Measurements from ENCODE around the gene LNX2. TPM values are rescaled to one million over a fixed set of nuclear protein-coding genes. Genes with fewer than 3 reads are reported as not detected.

LNX2 gene
- total RNA-seq, 1 experiment from 2014 or later: 12.3 TPM

GRCh38 chr13:27599096-27599495 lies 21.2 kb downstream of the LNX2 start:
- POLR2A ChIA-PET: interaction anchor here (1.0 to 7.4 kb wide), 4 partner anchors 22 to 175 kb away, joined by 3 to 94 read pairs (median 4); partner anchors contain the start of genes GTF3A, LNX2 and POLR1D
- no peaks in the 10 kb centered on the region for H3K9me3 Mint-ChIP-seq (ENCODE audit: unreplicated experiment)

GRCh38 chr13:27595055-27595811 lies 25.1 kb downstream of the LNX2 start:
- peaks cover 9% of the 10 kb centered on the region for H3K4me1 Mint-ChIP-seq (ENCODE audit: insufficient read depth, unreplicated experiment)
- H3K4me3 Mint-ChIP-seq (ENCODE audit: unreplicated experiment): no peak overlapping the region
- no peaks in the 10 kb centered on the region for H3K36me3 Mint-ChIP-seq (ENCODE audit: insufficient read depth, unreplicated experiment)
- intact Hi-C loops (cut with micrococcal nuclease): no loop called here
- H3K27ac Mint-ChIP-seq (ENCODE audit: low read depth, unreplicated experiment): no peak overlapping the region
- ChIA-PET CTCF (interaction anchor here (0.6 kb wide), 1 partner anchor 11 kb away, joined by 3 read pairs; no protein-coding TSS in a partner anchor), POLR2A (interaction anchor here (0.6 kb wide), 1 partner anchor 77 kb away, joined by 3 read pairs; no protein-coding TSS in a partner anchor)
- no peaks in the 10 kb centered on the region for H3K27me3 Mint-ChIP-seq (ENCODE audit: insufficient read depth, unreplicated experiment)
- DNase-seq (ENCODE audit: unreplicated experiment): no peak
- no peak for TF ChIP-seq CTCF (IDR thresholded peaks at IDR 0.05; ENCODE audit: unreplicated experiment)
- BruUV-seq (replicated peaks): no TSS peak
- no peaks in the 10 kb centered on the region for H3K9me3 Mint-ChIP-seq (ENCODE audit: unreplicated experiment)

More at GRCh38 chr13:27599096-27599495, 21.2 kb downstream of the LNX2 start:
- no peak for DNase-seq (ENCODE audit: unreplicated experiment)
- TF ChIP-seq CTCF (IDR thresholded peaks at IDR 0.05; ENCODE audit: unreplicated experiment): no peak
- H3K36me3 Mint-ChIP-seq (ENCODE audit: insufficient read depth, unreplicated experiment): no peaks in the 10 kb centered on the region
- H3K4me3 Mint-ChIP-seq (ENCODE audit: unreplicated experiment): no peak overlapping the region
- intact Hi-C loops (cut with micrococcal nuclease): no loop called here
- H3K27me3 Mint-ChIP-seq (ENCODE audit: insufficient read depth, unreplicated experiment): no peaks in the 10 kb centered on the region
- CTCF ChIA-PET: interaction anchor here (1.2 kb wide), 1 partner anchor 227 kb away, joined by 5 read pairs; no protein-coding TSS in a partner anchor
- no TSS peak for BruUV-seq (replicated peaks)
- H3K4me1 Mint-ChIP-seq (ENCODE audit: insufficient read depth, unreplicated experiment): peaks cover 15% of the 10 kb centered on the region
- H3K27ac Mint-ChIP-seq (ENCODE audit: low read depth, unreplicated experiment): no peak overlapping the region

GRCh38 chr13:27593267-27593666 lies 27.1 kb downstream of the LNX2 start:
- no TSS peak for BruUV-seq (replicated peaks)
- no peak for DNase-seq (ENCODE audit: unreplicated experiment)
- H3K36me3 Mint-ChIP-seq (ENCODE audit: insufficient read depth, unreplicated experiment): no peaks in the 10 kb centered on the region
- CTCF ChIA-PET: interaction anchor here (0.8 kb wide), 1 partner anchor 9 kb away, joined by 3 read pairs; no protein-coding TSS in a partner anchor
- POLR2A ChIA-PET: interaction anchor here (0.7 to 2.3 kb wide), 2 partner anchors 8 to 12 kb away, joined by 3 to 11 read pairs; no protein-coding TSS in a partner anchor
- no peak overlapping the region for H3K27ac Mint-ChIP-seq (ENCODE audit: low read depth, unreplicated experiment)
- TF ChIP-seq CTCF (IDR thresholded peaks at IDR 0.05; ENCODE audit: unreplicated experiment): no peak
- intact Hi-C loops (cut with micrococcal nuclease): no loop called here
- no peaks in the 10 kb centered on the region for H3K27me3 Mint-ChIP-seq (ENCODE audit: insufficient read depth, unreplicated experiment)
- no peaks in the 10 kb centered on the region for H3K9me3 Mint-ChIP-seq (ENCODE audit: unreplicated experiment)
- no peak overlapping the region for H3K4me3 Mint-ChIP-seq (ENCODE audit: unreplicated experiment)
- no peaks in the 10 kb centered on the region for H3K4me1 Mint-ChIP-seq (ENCODE audit: insufficient read depth, unreplicated experiment)

GRCh38 chr13:27592865-27593264 lies 27.5 kb downstream of the LNX2 start:
- intact Hi-C loops (cut with micrococcal nuclease): no loop called here
- H3K9me3 Mint-ChIP-seq (ENCODE audit: unreplicated experiment): no peaks in the 10 kb centered on the region
- no peak overlapping the region for H3K27ac Mint-ChIP-seq (ENCODE audit: low read depth, unreplicated experiment)
- BruUV-seq (replicated peaks): no TSS peak
- H3K27me3 Mint-ChIP-seq (ENCODE audit: insufficient read depth, unreplicated experiment): no peaks in the 10 kb centered on the region
- H3K36me3 Mint-ChIP-seq (ENCODE audit: insufficient read depth, unreplicated experiment): no peaks in the 10 kb centered on the region
- CTCF ChIA-PET: interaction anchor here (0.8 kb wide), 1 partner anchor 10 kb away, joined by 3 read pairs; no protein-coding TSS in a partner anchor
- no peak for DNase-seq (ENCODE audit: unreplicated experiment)
- no peaks in the 10 kb centered on the region for H3K4me1 Mint-ChIP-seq (ENCODE audit: insufficient read depth, unreplicated experiment)
- H3K4me3 Mint-ChIP-seq (ENCODE audit: unreplicated experiment): no peak overlapping the region
- POLR2A ChIA-PET: interaction anchor here (0.7 to 2.3 kb wide), 2 partner anchors 9 to 12 kb away, joined by 3 to 11 read pairs; no protein-coding TSS in a partner anchor
- TF ChIP-seq CTCF (IDR thresholded peaks at IDR 0.05; ENCODE audit: unreplicated experiment): no peak

All from MCF 10A (cell line).